Measurements from ENCODE around the gene NADK2. TPM values are rescaled to one million over a fixed set of nuclear protein-coding genes. Genes with fewer than 3 reads are reported as not detected.
"Not testable (repeated sequence)": the region's sequence is repeated elsewhere in the genome, so short reads cannot be mapped to it uniquely, and the experiment has no call there.

Gene NADK2
- total RNA-seq, 2 donors from 2014 or later = 28.6 to 31.3 TPM

DNA sequence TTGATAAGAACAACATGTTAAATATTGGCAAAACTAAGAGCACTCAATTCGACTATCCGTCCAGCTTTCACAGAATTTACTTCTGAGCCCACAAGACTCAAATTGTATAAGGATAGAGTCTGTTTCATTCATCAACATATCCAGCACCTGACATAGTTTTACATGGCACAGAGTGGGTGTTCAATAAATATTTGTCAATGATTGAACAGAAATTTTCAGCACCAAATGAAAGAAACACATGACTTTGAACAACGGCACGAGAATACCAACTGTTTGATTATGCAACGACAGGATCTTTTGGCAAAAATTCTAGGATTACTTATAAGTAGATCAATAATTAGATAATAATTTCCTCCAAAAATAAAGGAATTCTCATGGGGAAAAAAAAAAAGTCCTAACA is 48.0 kb downstream of the NADK2 start:
- Histone ChIP-seq H3K4me3 (no peak overlapping the region), H3K9ac (ENCODE audit: low read depth in 2 of 2, low read length in 2 of 2) (no peak overlapping the region), H3K27me3 (no peaks in the 10 kb centered on the region), H3K4me1 (no peaks in the 10 kb centered on the region), H3K9me3 (no peaks in the 10 kb centered on the region), H3K27ac (no peak overlapping the region), H3K36me3 (peaks cover 7% of the 10 kb centered on the region)
- DNase-seq = no peak
- intact Hi-C loops (cut with DNase I) = no loop called here
- TF ChIP-seq, protein P1, sequence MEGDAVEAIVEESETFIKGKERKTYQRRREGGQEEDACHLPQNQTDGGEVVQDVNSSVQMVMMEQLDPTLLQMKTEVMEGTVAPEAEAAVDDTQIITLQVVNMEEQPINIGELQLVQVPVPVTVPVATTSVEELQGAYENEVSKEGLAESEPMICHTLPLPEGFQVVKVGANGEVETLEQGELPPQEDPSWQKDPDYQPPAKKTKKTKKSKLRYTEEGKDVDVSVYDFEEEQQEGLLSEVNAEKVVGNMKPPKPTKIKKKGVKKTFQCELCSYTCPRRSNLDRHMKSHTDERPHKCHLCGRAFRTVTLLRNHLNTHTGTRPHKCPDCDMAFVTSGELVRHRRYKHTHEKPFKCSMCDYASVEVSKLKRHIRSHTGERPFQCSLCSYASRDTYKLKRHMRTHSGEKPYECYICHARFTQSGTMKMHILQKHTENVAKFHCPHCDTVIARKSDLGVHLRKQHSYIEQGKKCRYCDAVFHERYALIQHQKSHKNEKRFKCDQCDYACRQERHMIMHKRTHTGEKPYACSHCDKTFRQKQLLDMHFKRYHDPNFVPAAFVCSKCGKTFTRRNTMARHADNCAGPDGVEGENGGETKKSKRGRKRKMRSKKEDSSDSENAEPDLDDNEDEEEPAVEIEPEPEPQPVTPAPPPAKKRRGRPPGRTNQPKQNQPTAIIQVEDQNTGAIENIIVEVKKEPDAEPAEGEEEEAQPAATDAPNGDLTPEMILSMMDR (IDR thresholded peaks at IDR 0.05) = no peak

DNA sequence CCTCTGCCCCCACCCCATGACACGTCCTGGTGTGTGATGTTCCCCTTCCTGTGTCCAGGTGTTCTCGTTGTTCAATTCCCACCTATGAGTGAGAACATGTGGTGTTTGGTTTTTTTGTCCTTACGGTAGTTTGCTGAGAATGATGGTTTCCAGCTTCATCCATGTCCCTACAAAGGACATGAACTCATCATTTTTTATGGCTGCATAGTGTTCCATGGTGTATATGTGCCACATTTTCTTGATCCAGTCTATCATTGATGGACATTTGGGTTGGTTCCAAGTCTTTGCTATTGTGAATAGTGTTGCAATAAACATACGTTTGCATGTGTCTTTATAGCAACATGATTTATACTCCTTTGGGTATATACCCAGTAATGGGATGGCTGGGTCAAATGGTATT is 57.3 kb downstream of the NADK2 start:
- H3K4me1 ChIP-seq; H3K27me3 ChIP-seq; H3K9me3 ChIP-seq; DNase-seq; H3K27ac ChIP-seq; H3K36me3 ChIP-seq; H3K9ac ChIP-seq (ENCODE audit: low read depth in 2 of 2, low read length in 2 of 2); intact Hi-C loops (cut with DNase I); H3K4me3 ChIP-seq: not testable (repeated sequence)

DNA sequence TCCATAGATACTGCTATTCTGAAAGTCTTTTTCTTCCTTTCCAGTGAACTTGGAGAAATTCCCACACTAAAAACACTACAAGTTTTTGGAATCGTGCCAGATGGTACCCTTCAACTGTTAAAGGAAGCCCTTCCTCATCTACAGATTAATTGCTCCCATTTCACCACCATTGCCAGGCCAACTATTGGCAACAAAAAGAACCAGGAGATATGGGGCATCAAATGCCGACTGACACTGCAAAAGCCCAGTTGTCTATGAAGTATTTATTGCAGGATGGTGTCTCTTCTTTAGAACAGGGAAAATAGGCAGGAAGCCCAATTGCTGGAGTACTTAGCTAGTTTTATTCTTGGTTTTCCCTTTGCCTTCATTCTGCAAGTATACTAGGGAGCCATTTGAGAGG is 60.0 kb downstream of the NADK2 start:
- H3K27ac ChIP-seq = no peak overlapping the region
- H3K9me3 ChIP-seq = no peaks in the 10 kb centered on the region
- H3K9ac ChIP-seq (ENCODE audit: low read depth in 2 of 2, low read length in 2 of 2) = no peak overlapping the region
- TF ChIP-seq, protein P1 (IDR thresholded peaks at IDR 0.05) = no peak
- H3K4me1 ChIP-seq = no peaks in the 10 kb centered on the region
- DNase-seq = no peak
- no peaks in the 10 kb centered on the region for H3K36me3 ChIP-seq
- intact Hi-C loops (cut with DNase I) = no loop called here
- no peak overlapping the region for H3K4me3 ChIP-seq
- H3K27me3 ChIP-seq = no peaks in the 10 kb centered on the region

DNA sequence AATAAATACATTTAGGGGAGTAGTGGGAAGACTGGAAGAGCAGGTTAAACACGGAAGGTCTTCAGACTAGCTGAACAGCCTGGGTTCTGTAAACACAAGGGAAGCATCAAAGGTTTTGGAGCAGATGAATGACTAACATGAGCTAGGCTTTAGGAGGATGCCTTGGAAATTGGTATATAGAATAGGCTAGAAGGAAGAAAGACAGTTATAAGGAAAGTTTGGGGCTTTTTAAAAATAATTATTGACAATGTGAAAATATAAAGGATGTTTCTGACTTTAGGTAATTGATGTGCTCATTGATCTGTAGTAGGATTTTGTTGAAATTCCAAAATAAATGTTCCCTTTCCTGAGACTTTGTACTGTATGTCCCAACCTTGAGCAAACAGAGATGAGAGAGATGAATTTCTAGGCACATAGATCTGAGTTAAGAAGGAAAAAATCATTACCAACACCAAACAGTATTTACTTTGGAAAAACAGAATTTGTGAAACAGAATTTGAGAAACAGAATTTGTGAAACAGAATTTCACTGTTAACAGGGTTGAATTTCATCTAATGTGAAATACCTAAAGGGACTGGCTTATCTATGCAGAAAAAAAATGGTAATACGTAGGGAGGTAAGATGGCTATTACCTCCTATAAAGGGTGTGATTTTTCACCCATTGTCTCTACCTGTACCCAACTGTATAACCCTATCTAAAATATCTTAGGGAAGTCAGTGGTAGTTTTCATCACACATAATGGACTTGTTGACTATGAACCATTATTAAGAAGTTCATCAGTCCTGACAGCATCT is 61.0 kb downstream of the NADK2 start:
- Histone ChIP-seq H3K9ac (ENCODE audit: low read depth in 2 of 2, low read length in 2 of 2) (no peak overlapping the region), H3K4me1 (no peaks in the 10 kb centered on the region), H3K27me3 (no peaks in the 10 kb centered on the region), H3K36me3 (no peaks in the 10 kb centered on the region), H3K9me3 (no peaks in the 10 kb centered on the region), H3K27ac (no peak overlapping the region), H3K4me3 (no peak overlapping the region)
- intact Hi-C loops (cut with DNase I) = no loop called here
- DNase-seq = no peak
- TF ChIP-seq, protein P1 (IDR thresholded peaks at IDR 0.05) = no peak

DNA sequence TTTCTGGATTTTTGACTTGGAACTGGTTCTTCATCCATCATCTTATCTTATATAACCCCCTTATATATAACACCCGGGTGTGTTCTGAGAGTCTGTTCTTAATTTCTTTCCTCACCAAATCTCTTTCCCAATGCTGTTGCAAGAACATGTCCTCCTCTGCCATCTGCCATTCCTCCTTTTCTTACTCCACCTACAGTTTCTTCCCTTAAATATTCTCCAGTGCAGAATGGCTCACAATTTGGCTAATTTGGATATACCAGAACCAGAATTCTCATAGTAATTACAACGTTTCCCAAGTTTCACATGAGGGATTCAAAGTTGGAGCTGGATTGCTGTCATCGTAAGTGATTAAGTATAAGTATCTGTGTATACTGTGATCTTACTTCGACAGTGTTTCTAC is 61.8 kb downstream of the NADK2 start:
- no peaks in the 10 kb centered on the region for H3K27me3 ChIP-seq
- intact Hi-C loops (cut with DNase I) = loop anchor here (10.0 kb wide), 1 partner anchor 125 kb away; the partner anchor contains the start of gene RANBP3L
- H3K36me3 ChIP-seq = no peaks in the 10 kb centered on the region
- no peak overlapping the region for H3K9ac ChIP-seq (ENCODE audit: low read depth in 2 of 2, low read length in 2 of 2)
- DNase-seq = no peak
- H3K4me3 ChIP-seq = no peak overlapping the region
- H3K4me1 ChIP-seq = no peaks in the 10 kb centered on the region
- TF ChIP-seq, protein P1 (IDR thresholded peaks at IDR 0.05) = no peak
- H3K9me3 ChIP-seq = no peaks in the 10 kb centered on the region
- H3K27ac ChIP-seq = no peak overlapping the region

DNA sequence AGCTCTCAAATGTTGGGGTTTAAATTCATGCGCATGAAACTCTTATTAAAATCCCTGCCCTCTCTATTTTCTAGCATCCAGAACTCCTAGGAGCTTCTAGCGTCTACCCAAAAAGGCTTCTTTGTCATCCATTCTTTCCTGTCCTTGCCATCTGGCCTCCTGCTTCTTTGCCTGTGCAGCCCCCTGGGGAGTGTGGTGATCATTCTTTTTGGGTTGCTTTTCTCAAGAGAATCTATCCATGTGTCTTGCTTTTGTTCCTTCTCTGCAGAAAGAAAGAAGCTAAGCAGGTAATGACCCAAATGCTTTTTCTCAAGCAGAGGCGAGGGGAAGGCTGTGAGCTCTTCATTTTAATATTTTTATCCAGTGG is 63.2 kb downstream of the NADK2 start:
- Histone ChIP-seq H3K4me1 (no peaks in the 10 kb centered on the region), H3K4me3 (no peak overlapping the region), H3K27ac (no peak overlapping the region), H3K36me3 (no peaks in the 10 kb centered on the region), H3K9ac (ENCODE audit: low read depth in 2 of 2, low read length in 2 of 2) (no peak overlapping the region), H3K9me3 (no peaks in the 10 kb centered on the region), H3K27me3 (no peaks in the 10 kb centered on the region)
- intact Hi-C loops (cut with DNase I) = loop anchor here (10.0 kb wide), 1 partner anchor 126 kb away; the partner anchor contains the start of gene RANBP3L
- DNase-seq = no peak
- TF ChIP-seq, protein P1 (IDR thresholded peaks at IDR 0.05) = no peak
